22Rv1 (cell line): ENCODE measurements around the gene NQO2.

Source experiments
- H3K27ac ChIP-seq: fragments of 450-650 bp; 2 replicates; pipeline ENCODE4 v1.5.1; 2017
- CTCF ChIP-seq: fragments of 450-650 bp; IDR thresholded peaks from 2 replicates; pipeline ENCODE4 v1.5.1; 2017; ENCODE audit warnings: mild to moderate bottlenecking
- ZFX ChIP-seq: fragments of 450-650 bp; IDR thresholded peaks from 2 replicates; pipeline ENCODE4 v1.6.1; 2017; ENCODE audit warnings: antibody characterized with exemption, borderline replicate concordance

Gene NQO2

GRCh38 chr6:3032986-3033385, 33.3 kb downstream of the NQO2 start:
- TF ChIP-seq CTCF (no peak), ZFX (no peak)

GRCh38 chr6:3033652-3034051, 34.0 kb downstream of the NQO2 start:
- TF ChIP-seq CTCF (no peak), ZFX (no peak)
- no peak overlapping the region for H3K27ac ChIP-seq

More at GRCh38 chr6:3032986-3033385, 33.3 kb downstream of the NQO2 start:
- no peak overlapping the region for H3K27ac ChIP-seq

- H3K27ac ChIP-seq: no peak overlapping the region
- TF ChIP-seq ZFX (no peak), CTCF (no peak)
Observed at GRCh38 chr6:3035397-3035796, 35.7 kb downstream of the NQO2 start.

- TF ChIP-seq CTCF: no peak
- H3K27ac ChIP-seq: no peak overlapping the region
Observed at GRCh38 chr6:3036861-3037637, 37.4 kb downstream of the NQO2 start.

- TF ChIP-seq ZFX (no peak), CTCF (no peak)
- H3K27ac ChIP-seq: no peak overlapping the region
Observed at GRCh38 chr6:3037638-3038365, 38.1 kb downstream of the NQO2 start.

- TF ChIP-seq ZFX (no peak), CTCF (no peak)
- H3K27ac ChIP-seq: no peak overlapping the region
Observed at GRCh38 chr6:3039384-3039783, 39.7 kb downstream of the NQO2 start.

- no peak for TF ChIP-seq CTCF
- no peak for TF ChIP-seq ZFX
- H3K27ac ChIP-seq: no peak overlapping the region
Observed at GRCh38 chr6:3041147-3041546, 41.5 kb downstream of the NQO2 start.
